ENCODE measurements around the gene ITIH6. TPM values are rescaled to one million over a fixed set of nuclear protein-coding genes. Genes with fewer than 3 reads are reported as not detected.

The ITIH6 gene
- total RNA-seq, 1 donor from 2014 or later, result not detected

- no peak for FAIRE-seq
- no peak overlapping the region for H2AFZ ChIP-seq (ENCODE audit: low read depth, low read length)
Measured at GRCh38 chrX:54826598-54826997, 28.5 kb upstream of the ITIH6 start.

GRCh38 chrX:54825716-54826438 lies 27.8 kb upstream of the ITIH6 start:
- H3K4me2 ChIP-seq (ENCODE audit: low read length), result no peak overlapping the region
- no peak overlapping the region for H3K9ac ChIP-seq (ENCODE audit: low read length)
- H3K36me3 ChIP-seq (ENCODE audit: insufficient read depth, low read length), result no peaks in the 10 kb centered on the region
- no peak for TF ChIP-seq CTCF (IDR thresholded peaks at IDR 0.05; ENCODE audit: insufficient read depth, low read depth, low read length)
- TF ChIP-seq EZH2 (IDR thresholded peaks at IDR 0.05; ENCODE audit: insufficient read depth, low read length), result no peak
- Mint-ChIP-seq H3K9me3 (ENCODE audit: unreplicated experiment) (no peaks in the 10 kb centered on the region), H3K27me3 (ENCODE audit: low read depth, unreplicated experiment) (no peaks in the 10 kb centered on the region), H3K4me1 (ENCODE audit: low read depth, unreplicated experiment) (peaks cover 19% of the 10 kb centered on the region), H3K4me3 (ENCODE audit: unreplicated experiment) (peak overlapping the region; percentile 45), H3K36me3 (ENCODE audit: low read depth, unreplicated experiment) (no peaks in the 10 kb centered on the region), H3K27ac (ENCODE audit: unreplicated experiment) (peak overlapping the region; percentile 83)
- H3K79me2 ChIP-seq (ENCODE audit: insufficient read depth, low read length), result no peaks in the 10 kb centered on the region
- no peaks in the 10 kb centered on the region for H3K9me3 ChIP-seq (ENCODE audit: insufficient read depth, low read depth, low read length)
- no peaks in the 10 kb centered on the region for H4K20me1 ChIP-seq (ENCODE audit: insufficient read depth, low read length)
- no peak overlapping the region for H2AFZ ChIP-seq (ENCODE audit: low read depth, low read length)
- H3K27me3 ChIP-seq (ENCODE audit: insufficient read depth, low read length), result no peaks in the 10 kb centered on the region
- H3K4me3 ChIP-seq (ENCODE audit: insufficient read depth, low read depth, low read length), result no peak overlapping the region
- DNase-seq (ENCODE audit: low read depth) (no peak), FAIRE-seq (no peak)
- no peaks in the 10 kb centered on the region for H3K4me1 ChIP-seq (ENCODE audit: insufficient read depth, low read length)
- H3K27ac ChIP-seq (ENCODE audit: low read depth, low read length), result no peak overlapping the region

More at GRCh38 chrX:54826598-54826997, 28.5 kb upstream of the ITIH6 start:
- H3K27ac ChIP-seq (ENCODE audit: low read depth, low read length), result no peak overlapping the region
- H4K20me1 ChIP-seq (ENCODE audit: insufficient read depth, low read length), result no peaks in the 10 kb centered on the region
- no peaks in the 10 kb centered on the region for H3K27me3 Mint-ChIP-seq (ENCODE audit: low read depth, unreplicated experiment)
- no peaks in the 10 kb centered on the region for H3K9me3 ChIP-seq (ENCODE audit: insufficient read depth, low read depth, low read length)
- H3K79me2 ChIP-seq (ENCODE audit: insufficient read depth, low read length), result no peaks in the 10 kb centered on the region
- DNase-seq (ENCODE audit: low read depth), result peak; percentile 16
- H3K36me3 Mint-ChIP-seq (ENCODE audit: low read depth, unreplicated experiment), result no peaks in the 10 kb centered on the region
- no peaks in the 10 kb centered on the region for H3K27me3 ChIP-seq (ENCODE audit: insufficient read depth, low read length)
- H3K9me3 Mint-ChIP-seq (ENCODE audit: unreplicated experiment), result no peaks in the 10 kb centered on the region
- TF ChIP-seq CTCF (IDR thresholded peaks at IDR 0.05; ENCODE audit: insufficient read depth, low read depth, low read length), result no peak
- no peak overlapping the region for H3K9ac ChIP-seq (ENCODE audit: low read length)
- peak overlapping the region; percentile 9 for H3K4me3 Mint-ChIP-seq (ENCODE audit: unreplicated experiment)
- H3K27ac Mint-ChIP-seq (ENCODE audit: unreplicated experiment), result peak overlapping the region; percentile 83
- no peak overlapping the region for H3K4me2 ChIP-seq (ENCODE audit: low read length)
- no peaks in the 10 kb centered on the region for H3K36me3 ChIP-seq (ENCODE audit: insufficient read depth, low read length)
- H3K4me1 ChIP-seq (ENCODE audit: insufficient read depth, low read length), result no peaks in the 10 kb centered on the region
- H3K4me1 Mint-ChIP-seq (ENCODE audit: low read depth, unreplicated experiment), result peaks cover 19% of the 10 kb centered on the region
- no peak overlapping the region for H3K4me3 ChIP-seq (ENCODE audit: insufficient read depth, low read depth, low read length)

- no peak overlapping the region for H3K27ac ChIP-seq (ENCODE audit: low read depth, low read length)
- no peak overlapping the region for H3K4me3 ChIP-seq (ENCODE audit: insufficient read depth, low read depth, low read length)
- H3K9me3 Mint-ChIP-seq (ENCODE audit: unreplicated experiment), result no peaks in the 10 kb centered on the region
- H3K36me3 Mint-ChIP-seq (ENCODE audit: low read depth, unreplicated experiment), result no peaks in the 10 kb centered on the region
- no peaks in the 10 kb centered on the region for H3K4me1 ChIP-seq (ENCODE audit: insufficient read depth, low read length)
- no peak overlapping the region for H3K9ac ChIP-seq (ENCODE audit: low read length)
- H3K36me3 ChIP-seq (ENCODE audit: insufficient read depth, low read length), result no peaks in the 10 kb centered on the region
- peaks cover 19% of the 10 kb centered on the region for H3K4me1 Mint-ChIP-seq (ENCODE audit: low read depth, unreplicated experiment)
- H3K27me3 Mint-ChIP-seq (ENCODE audit: low read depth, unreplicated experiment), result no peaks in the 10 kb centered on the region
- no peak for DNase-seq (ENCODE audit: low read depth)
- H3K27ac Mint-ChIP-seq (ENCODE audit: unreplicated experiment), result no peak overlapping the region
- H3K27me3 ChIP-seq (ENCODE audit: insufficient read depth, low read length), result no peaks in the 10 kb centered on the region
- no peak overlapping the region for H3K4me3 Mint-ChIP-seq (ENCODE audit: unreplicated experiment)
- H4K20me1 ChIP-seq (ENCODE audit: insufficient read depth, low read length), result no peaks in the 10 kb centered on the region
- H3K79me2 ChIP-seq (ENCODE audit: insufficient read depth, low read length), result no peaks in the 10 kb centered on the region
- H3K4me2 ChIP-seq (ENCODE audit: low read length), result no peak overlapping the region
- FAIRE-seq, result no peak
- no peak overlapping the region for H2AFZ ChIP-seq (ENCODE audit: low read depth, low read length)
- no peak for TF ChIP-seq CTCF (IDR thresholded peaks at IDR 0.05; ENCODE audit: insufficient read depth, low read depth, low read length)
- no peaks in the 10 kb centered on the region for H3K9me3 ChIP-seq (ENCODE audit: insufficient read depth, low read depth, low read length)
Measured at GRCh38 chrX:54824722-54825121, 26.7 kb upstream of the ITIH6 start.
